Activated CD4-positive, alpha-beta T cell treated with anti-CD3 and anti-CD28 coated beads, Interleukin-2, Interleukin-6, amounts not matched to agents 100 ng/mL and 50 ng/mL, durations not matched to agents 16 hours and 8 hours (primary cell): ENCODE measurements around the gene CTAG2.
"Not testable (repeated sequence)": the region's sequence is repeated elsewhere in the genome, so short reads cannot be mapped to it uniquely, and the experiment has no call there.

ENCODE experiments used
- DNase-seq: peaks from one replicate; pipeline ENCODE4 v3.0.0-alpha.2; 2020

CTAG2 gene

DNA sequence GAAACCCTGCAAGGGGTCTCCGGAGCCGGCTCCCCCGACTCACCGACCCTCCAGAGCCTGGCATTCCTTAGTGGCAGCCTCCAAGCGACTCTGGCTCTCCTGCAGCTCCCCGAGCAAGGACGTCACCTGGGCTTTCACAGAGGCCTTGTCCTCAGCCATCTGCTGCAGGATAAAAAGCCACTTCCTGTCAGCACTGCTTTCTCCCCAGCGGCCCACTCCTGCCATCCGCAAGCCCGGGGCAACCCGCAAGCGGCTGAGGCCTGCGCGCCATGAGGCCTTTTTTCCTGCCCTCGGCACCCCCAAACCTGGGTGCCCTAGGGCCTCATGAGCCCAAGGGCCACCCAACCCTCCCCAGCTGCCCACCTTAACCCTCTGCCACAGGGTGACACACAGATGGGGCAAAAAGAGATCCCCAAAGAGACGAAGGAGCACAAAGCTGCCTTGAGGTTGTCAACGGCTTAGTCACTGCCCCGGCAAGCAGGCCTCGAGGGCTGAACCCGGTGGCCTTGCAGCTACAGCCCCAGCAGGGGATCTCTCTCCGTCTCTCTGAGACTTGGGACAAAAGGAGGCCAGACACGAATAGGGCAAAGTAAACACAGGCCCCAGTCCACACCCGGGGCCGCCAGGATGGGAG, 7.5 kb downstream of the CTAG2 start:
- not testable (repeated sequence) for DNase-seq

- not testable (repeated sequence) for DNase-seq
Observed at GRCh38 chrX:154643708-154644107, 9.7 kb downstream of the CTAG2 start.

GRCh38 chrX:154641740-154642139, 11.6 kb downstream of the CTAG2 start:
- DNase-seq, result not testable (repeated sequence)

DNA sequence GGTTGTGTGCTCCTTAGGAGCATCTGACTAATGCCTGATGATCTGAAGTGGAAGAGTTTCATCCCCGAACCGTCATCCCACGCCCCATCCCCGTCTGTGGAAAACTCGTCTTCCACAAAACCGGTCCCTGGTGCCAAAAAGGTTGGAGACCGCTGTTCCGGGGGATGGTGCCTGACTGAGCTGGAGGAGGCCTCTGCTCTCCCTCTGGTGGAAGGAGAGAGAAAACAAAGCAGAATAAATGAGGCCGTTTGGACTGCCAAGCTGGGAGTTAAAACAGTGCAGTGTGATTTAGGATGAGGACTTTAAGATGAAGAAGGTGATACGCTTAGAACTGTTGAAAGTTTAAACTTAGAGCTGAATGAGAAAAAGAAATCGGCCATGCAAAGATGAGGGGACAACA, 19.7 kb downstream of the CTAG2 start:
- not testable (repeated sequence) for DNase-seq

DNA sequence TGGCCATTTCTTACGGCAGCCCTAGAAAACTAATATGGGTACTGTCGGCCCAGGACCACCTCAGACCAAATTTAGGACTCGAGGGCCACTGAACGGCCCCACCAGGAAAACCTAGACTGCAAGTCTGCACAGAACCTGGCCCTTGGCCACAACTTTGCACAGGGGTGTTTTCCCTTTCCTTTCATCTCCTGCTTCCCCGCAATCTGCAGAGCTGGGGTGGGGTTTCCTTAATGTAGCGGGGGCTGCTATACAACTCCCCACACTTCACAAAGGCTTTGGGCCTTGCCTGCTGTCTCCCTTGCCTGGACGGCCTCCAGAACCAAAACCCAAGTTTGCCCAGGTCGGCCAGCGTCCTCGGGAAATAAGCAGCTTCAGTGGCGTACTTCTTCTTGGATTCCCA, 22.4 kb downstream of the CTAG2 start:
- not testable (repeated sequence) for DNase-seq

- not testable (repeated sequence) for DNase-seq
Observed at GRCh38 chrX:154628960-154629359, 24.4 kb downstream of the CTAG2 start.

GRCh38 chrX:154620767-154621414, 32.5 kb downstream of the CTAG2 start:
- DNase-seq, result not testable (repeated sequence)

DNA sequence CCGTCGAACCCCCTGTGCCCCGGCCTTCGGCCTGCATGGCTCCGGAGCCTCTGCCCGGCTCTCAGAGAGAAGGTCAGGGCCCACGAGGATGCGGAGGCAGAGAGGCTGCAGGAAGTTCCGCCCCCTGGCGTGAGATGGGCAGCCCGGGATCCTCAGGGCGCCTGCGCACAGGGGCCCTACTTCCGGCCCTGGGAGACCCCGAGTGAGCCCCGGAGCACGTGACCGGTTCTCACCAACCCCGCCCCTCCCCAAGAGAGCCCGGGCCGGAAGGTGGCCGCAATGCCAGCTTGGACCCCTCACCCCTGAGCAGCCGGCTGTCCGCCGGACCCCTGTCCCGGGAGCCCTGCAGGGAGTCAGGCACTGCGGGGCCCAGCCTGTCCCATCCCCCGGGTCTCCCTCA, 34.2 kb downstream of the CTAG2 start, which contains the start of gene CTAG1B:
Gene CTAG1B, minus strand, starts transcription at position 101 of the 400 bp plus-strand sequence. Its CDS starts 64 bp downstream, at position 37.
- DNase-seq, result not testable (repeated sequence)

GRCh38 chrX:154613586-154613985, 39.8 kb downstream of the CTAG2 start:
- DNase-seq, result not testable (repeated sequence)

GRCh38 chrX:154611146-154611545, 42.2 kb downstream of the CTAG2 start:
- not testable (repeated sequence) for DNase-seq

GRCh38 chrX:154608823-154609222, 44.6 kb downstream of the CTAG2 start:
- DNase-seq, result not testable (repeated sequence)

DNA sequence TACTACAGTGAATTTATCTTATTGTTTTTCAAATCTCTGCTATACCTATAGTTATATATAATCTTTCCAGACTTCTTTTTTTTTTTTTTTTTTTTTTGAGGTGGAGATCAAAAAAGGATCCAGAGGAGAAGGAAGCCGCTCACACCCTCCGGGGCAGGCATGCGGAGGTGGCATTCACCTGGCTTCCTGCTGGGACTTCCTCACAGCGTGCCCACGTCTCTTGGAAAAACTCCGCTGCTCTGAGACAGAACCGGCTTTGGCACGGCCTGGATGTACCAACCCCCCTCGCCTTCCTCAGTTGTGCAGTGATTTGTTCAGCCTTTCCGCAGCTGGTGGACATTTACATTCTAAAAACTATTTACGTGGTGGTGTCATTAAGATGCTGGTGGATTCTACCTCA, 45.4 kb downstream of the CTAG2 start:
- DNase-seq, result not testable (repeated sequence)

GRCh38 chrX:154607370-154607769, 46.0 kb downstream of the CTAG2 start:
- DNase-seq, result no peak

- DNase-seq, result no peak
Observed at GRCh38 chrX:154605566-154605965, 47.8 kb downstream of the CTAG2 start.

DNA sequence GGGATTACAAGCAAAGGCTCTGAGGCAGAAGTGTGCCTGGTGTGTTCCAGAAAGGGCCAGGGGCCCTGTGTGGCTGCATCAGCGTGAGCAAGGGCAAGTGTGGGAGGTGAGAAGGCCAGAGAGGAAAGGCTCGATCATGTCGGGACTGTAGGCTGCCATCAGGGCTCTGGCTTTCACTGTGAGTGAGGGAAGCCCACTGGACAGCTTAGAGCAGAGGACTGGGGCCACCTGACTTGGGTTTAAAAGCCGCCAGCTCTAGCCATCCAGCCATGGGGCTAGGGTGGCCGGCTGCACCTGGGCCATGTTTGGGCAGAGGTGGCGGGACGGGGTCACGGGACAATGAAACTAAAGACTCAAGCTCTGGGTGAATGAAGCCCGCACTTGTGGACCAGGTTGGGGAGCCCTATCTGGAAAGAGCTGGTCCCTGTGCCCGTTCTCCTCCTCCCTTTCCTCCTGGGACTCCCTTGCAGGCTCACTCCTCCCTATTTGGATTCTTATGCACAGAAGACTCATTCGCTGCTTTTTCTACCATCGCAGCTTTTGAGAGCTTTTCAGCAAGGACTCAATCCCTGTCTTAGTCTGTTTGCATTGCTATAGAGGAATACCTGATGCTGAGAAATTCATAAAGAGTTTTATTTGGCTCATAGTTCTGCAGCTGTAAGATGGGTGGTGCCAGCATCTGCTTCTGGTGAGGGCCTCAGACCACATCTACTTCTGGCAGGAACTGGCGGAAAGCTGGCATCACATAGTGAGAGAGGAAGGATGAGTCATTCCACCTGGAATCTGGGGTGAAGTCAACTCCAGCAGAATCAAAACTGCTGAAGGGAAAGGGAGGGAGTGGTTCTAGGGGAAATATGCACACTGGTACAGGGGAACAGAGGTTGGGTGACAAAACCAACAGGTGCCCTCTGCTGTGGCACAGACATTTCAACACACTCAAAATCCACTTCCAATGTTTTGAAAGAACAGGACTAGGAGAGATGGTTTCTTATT, 49.6 kb downstream of the CTAG2 start:
- no peak for DNase-seq

- DNase-seq, result no peak
Observed at GRCh38 chrX:154602766-154603437, 50.5 kb downstream of the CTAG2 start.

DNA sequence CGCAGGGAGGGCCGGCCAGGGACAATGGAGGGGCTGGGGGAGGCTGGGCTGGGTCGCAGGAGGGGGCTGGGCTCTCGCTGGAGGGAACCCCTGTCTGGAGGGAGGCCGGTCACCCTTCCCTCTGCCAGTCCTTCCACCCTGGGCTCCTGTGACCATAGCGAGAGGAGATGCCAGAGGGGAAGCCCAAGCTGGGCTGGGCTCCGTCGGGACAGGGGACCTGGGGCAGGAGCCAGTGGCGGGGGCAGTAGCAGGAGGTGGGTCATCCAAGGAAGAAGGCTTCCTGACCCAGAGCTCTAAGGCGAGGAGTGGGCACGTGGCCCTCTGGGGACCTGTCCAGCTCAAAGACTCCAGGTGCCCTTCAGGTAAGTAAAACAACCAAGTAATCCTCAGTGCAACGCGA, 51.2 kb downstream of the CTAG2 start:
- no peak for DNase-seq
